ENCODE measurements around the gene GOLGA6L2. TPM values are rescaled to one million over a fixed set of nuclear protein-coding genes. Genes with fewer than 3 reads are reported as not detected.

Gene GOLGA6L2
- total and polyA plus RNA-seq, 2 of the 13 experiments (the other 11 are each of a cell fraction or from before 2014, with no cell fraction given) = not detected

DNA sequence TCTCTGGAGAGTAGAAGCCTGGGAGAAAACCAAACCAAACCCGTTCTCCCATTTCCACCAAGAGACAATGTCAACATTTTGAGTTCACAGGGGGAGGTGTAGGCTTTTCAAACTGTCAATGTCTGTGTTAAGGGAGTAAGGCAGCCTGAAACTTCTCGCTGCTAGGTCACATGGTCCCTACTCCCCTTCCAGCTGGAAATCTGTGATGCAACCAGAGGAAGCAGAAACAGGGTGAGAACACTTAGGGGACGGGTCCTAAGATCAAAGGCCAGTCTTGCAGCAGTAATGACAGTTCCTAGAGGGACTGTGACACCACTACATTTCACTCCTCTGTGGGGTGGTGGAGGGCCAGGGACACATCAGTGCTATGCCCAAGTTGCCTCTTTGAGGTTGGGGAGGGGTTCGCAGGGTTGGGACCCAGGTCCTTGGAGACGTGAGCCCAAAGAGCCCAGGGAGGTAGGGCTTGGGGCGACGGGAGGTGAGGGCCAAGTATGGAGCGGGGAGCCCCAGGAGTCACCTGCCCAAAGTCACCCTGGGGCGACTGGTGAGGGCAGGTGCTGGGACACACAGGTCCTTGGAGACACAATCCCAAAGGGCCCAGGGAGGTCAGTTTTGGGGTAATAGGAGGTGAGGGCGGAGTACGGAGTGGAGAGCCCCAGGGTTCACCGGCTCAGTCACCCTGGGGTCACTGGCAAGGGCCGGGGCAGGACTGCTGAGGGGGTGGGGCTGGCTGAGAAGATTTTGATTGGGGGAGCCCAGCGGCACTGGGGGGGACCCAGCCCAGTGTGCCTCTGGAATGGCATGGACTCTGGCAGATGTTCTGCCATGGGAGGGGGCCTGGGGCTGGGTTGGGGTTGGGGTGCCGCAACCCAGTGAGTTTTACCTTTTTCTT lies 582 bp downstream of the GOLGA6L2 start (continued):
- TF ChIP-seq, protein P1, sequence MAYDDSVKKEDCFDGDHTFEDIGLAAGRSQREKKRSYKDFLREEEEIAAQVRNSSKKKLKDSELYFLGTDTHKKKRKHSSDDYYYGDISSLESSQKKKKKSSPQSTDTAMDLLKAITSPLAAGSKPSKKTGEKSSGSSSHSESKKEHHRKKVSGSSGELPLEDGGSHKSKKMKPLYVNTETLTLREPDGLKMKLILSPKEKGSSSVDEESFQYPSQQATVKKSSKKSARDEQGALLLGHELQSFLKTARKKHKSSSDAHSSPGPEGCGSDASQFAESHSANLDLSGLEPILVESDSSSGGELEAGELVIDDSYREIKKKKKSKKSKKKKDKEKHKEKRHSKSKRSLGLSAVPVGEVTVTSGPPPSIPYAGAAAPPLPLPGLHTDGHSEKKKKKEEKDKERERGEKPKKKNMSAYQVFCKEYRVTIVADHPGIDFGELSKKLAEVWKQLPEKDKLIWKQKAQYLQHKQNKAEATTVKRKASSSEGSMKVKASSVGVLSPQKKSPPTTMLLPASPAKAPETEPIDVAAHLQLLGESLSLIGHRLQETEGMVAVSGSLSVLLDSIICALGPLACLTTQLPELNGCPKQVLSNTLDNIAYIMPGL (CRISPR knock-in tag; IDR thresholded peaks at IDR 0.05; ENCODE audit: borderline replicate concordance in 1 of 2, low read depth in 1 of 2) = no peak
- no peak for TF ChIP-seq SP1 (IDR thresholded peaks at IDR 0.05)
- no peak for TF ChIP-seq SP1 (CRISPR knock-in tag; IDR thresholded peaks at IDR 0.05)
- TF ChIP-seq, protein P2, sequence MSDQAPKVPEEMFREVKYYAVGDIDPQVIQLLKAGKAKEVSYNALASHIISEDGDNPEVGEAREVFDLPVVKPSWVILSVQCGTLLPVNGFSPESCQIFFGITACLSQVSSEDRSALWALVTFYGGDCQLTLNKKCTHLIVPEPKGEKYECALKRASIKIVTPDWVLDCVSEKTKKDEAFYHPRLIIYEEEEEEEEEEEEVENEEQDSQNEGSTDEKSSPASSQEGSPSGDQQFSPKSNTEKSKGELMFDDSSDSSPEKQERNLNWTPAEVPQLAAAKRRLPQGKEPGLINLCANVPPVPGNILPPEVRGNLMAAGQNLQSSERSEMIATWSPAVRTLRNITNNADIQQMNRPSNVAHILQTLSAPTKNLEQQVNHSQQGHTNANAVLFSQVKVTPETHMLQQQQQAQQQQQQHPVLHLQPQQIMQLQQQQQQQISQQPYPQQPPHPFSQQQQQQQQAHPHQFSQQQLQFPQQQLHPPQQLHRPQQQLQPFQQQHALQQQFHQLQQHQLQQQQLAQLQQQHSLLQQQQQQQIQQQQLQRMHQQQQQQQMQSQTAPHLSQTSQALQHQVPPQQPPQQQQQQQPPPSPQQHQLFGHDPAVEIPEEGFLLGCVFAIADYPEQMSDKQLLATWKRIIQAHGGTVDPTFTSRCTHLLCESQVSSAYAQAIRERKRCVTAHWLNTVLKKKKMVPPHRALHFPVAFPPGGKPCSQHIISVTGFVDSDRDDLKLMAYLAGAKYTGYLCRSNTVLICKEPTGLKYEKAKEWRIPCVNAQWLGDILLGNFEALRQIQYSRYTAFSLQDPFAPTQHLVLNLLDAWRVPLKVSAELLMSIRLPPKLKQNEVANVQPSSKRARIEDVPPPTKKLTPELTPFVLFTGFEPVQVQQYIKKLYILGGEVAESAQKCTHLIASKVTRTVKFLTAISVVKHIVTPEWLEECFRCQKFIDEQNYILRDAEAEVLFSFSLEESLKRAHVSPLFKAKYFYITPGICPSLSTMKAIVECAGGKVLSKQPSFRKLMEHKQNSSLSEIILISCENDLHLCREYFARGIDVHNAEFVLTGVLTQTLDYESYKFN (CRISPR knock-in tag; conservative IDR thresholded peaks at IDR 0.05) = no peak
- no peak for TF ChIP-seq ARNTL (CRISPR knock-in tag; IDR thresholded peaks at IDR 0.05)
- peak; percentile 13; the same call in 1 of the 2 replicates for TF ChIP-seq SALL1 (CRISPR knock-in tag; IDR thresholded peaks at IDR 0.05)
- no peak for TF ChIP-seq ZNF556 (CRISPR knock-in tag; IDR thresholded peaks at IDR 0.05; ENCODE audit: borderline replicate concordance)
- peak; percentile 59; the same call in 1 of the 2 replicates for TF ChIP-seq HDAC1 (CRISPR knock-in tag; IDR thresholded peaks at IDR 0.05)
- no peak for TF ChIP-seq ZFP36L2 (CRISPR knock-in tag; IDR thresholded peaks at IDR 0.05)
- no peak for TF ChIP-seq CHCHD3 (CRISPR knock-in tag; IDR thresholded peaks at IDR 0.05)
- no peak for TF ChIP-seq SYNCRIP (IDR thresholded peaks at IDR 0.05; ENCODE audit: insufficient read depth, low read depth, low read length)
- no peak for TF ChIP-seq RXRA (CRISPR knock-in tag; IDR thresholded peaks at IDR 0.05)
- TF ChIP-seq, protein P3, sequence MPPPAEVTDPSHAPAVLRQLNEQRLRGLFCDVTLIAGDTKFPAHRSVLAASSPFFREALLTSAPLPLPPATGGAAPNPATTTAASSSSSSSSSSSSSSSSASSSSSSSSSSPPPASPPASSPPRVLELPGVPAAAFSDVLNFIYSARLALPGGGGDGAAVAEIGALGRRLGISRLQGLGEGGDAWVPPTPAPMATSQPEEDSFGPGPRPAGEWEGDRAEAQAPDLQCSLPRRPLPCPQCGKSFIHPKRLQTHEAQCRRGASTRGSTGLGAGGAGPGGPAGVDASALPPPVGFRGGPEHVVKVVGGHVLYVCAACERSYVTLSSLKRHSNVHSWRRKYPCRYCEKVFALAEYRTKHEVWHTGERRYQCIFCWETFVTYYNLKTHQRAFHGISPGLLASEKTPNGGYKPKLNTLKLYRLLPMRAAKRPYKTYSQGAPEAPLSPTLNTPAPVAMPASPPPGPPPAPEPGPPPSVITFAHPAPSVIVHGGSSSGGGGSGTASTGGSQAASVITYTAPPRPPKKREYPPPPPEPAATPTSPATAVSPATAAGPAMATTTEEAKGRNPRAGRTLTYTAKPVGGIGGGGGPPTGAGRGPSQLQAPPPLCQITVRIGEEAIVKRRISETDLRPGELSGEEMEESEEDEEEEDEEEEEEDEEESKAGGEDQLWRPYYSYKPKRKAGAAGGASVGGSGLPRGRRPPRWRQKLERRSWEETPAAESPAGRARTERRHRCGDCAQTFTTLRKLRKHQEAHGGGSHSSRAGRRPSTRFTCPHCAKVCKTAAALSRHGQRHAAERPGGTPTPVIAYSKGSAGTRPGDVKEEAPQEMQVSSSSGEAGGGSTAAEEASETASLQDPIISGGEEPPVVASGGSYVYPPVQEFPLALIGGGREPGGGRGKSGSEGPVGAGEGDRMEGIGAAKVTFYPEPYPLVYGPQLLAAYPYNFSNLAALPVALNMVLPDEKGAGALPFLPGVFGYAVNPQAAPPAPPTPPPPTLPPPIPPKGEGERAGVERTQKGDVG (CRISPR knock-in tag; IDR thresholded peaks at IDR 0.05; ENCODE audit: borderline replicate concordance) = no peak
- no peak for TF ChIP-seq HOXA7 (CRISPR knock-in tag; IDR thresholded peaks at IDR 0.05)
- no peak for TF ChIP-seq KLF9 (CRISPR knock-in tag; IDR thresholded peaks at IDR 0.05; ENCODE audit: low read depth)
- TF ChIP-seq ZNF12 (CRISPR knock-in tag; IDR thresholded peaks at IDR 0.05) = no peak
- TF ChIP-seq ZNF841 (CRISPR knock-in tag; IDR thresholded peaks at IDR 0.05; ENCODE audit: borderline replicate concordance) = no peak
- TF ChIP-seq ZFAT (CRISPR knock-in tag; conservative IDR thresholded peaks at IDR 0.05) = no peak
- peak; percentile 28; the same call in 1 of the 2 replicates for TF ChIP-seq RAD51 (IDR thresholded peaks at IDR 0.05; ENCODE audit: borderline replicate concordance)
- no peak for TF ChIP-seq NFKB2 (CRISPR knock-in tag; IDR thresholded peaks at IDR 0.05; ENCODE audit: borderline replicate concordance)
- TF ChIP-seq NFATC3 (CRISPR knock-in tag; IDR thresholded peaks at IDR 0.05) = no peak
- 0 out of 2 replicates have a peak, but pooled peaks have one; percentile 19 for TF ChIP-seq ZBTB21 (CRISPR knock-in tag; IDR thresholded peaks at IDR 0.05)

Data from HepG2 (cell line).